Measurements from ENCODE around the gene CMTM7. TPM values are rescaled to one million over a fixed set of nuclear protein-coding genes. Genes with fewer than 3 reads are reported as not detected.
A peak's percentile ranks its signal among the peaks of the same experiment; 100 is the strongest.

CMTM7 gene
- total RNA-seq, 3 donors from 2014 or later (not counting 1 experiment from before 2014, with no cell fraction given): 4.1 to 16.7 (median 12.8) TPM

DNA sequence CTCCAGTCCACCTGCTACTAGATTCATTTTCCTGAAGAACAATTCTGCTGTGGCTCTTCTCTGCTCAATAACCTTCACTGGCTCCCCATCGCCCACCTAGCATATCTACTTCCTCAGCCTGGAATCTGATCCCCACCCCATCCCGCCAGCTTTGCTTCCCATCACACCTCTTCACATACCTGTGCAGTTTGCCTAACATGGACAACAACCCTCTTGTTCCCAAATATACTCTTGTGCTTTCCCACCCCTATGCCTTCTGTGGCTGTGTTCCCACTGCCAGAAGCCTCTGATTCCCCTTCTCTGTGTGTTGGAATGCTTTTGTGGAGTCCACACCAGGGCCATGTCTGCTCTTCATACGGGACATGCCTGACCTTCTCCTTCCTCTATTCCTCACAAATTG, 29.5 kb downstream of the CMTM7 start:
- Mint-ChIP-seq H3K4me1 (peaks cover 30 to 54% of the 10 kb centered on the region in 2 donors), H3K4me3 (no peak overlapping the region), H3K27me3 (ENCODE audit: low read depth in 2 of 2) (no peaks in the 10 kb centered on the region), H3K9me3 (no peaks in the 10 kb centered on the region), H3K36me3 (no peaks in the 10 kb centered on the region), H3K27ac (peak overlapping the region; percentile 46 to 71)
- Histone ChIP-seq H3K4me3 (ENCODE audit: low read length) (no peak overlapping the region), H3K27me3 (ENCODE audit: control insufficient read depth, insufficient read depth, low read length) (no peaks in the 10 kb centered on the region), H3K4me1 (ENCODE audit: control insufficient read depth, insufficient read depth, low read length) (peaks cover 44% of the 10 kb centered on the region), H3K9me3 (ENCODE audit: control insufficient read depth, insufficient read depth, low read length) (no peaks in the 10 kb centered on the region), H3K27ac (ENCODE audit: low read length) (peak overlapping the region; percentile 45), H3K36me3 (ENCODE audit: control insufficient read depth, insufficient read depth, low read length) (no peaks in the 10 kb centered on the region)
- TF ChIP-seq, protein P1, sequence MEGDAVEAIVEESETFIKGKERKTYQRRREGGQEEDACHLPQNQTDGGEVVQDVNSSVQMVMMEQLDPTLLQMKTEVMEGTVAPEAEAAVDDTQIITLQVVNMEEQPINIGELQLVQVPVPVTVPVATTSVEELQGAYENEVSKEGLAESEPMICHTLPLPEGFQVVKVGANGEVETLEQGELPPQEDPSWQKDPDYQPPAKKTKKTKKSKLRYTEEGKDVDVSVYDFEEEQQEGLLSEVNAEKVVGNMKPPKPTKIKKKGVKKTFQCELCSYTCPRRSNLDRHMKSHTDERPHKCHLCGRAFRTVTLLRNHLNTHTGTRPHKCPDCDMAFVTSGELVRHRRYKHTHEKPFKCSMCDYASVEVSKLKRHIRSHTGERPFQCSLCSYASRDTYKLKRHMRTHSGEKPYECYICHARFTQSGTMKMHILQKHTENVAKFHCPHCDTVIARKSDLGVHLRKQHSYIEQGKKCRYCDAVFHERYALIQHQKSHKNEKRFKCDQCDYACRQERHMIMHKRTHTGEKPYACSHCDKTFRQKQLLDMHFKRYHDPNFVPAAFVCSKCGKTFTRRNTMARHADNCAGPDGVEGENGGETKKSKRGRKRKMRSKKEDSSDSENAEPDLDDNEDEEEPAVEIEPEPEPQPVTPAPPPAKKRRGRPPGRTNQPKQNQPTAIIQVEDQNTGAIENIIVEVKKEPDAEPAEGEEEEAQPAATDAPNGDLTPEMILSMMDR (IDR thresholded peaks at IDR 0.05): no peak
- 90% methylated on average over 3 of the region's 3 CpGs for WGBS (ENCODE audit: insufficient coverage)
- ATAC-seq (no peak), DNase-seq (no peak)
- intact Hi-C loops (cut with micrococcal nuclease): no loop called here

DNA sequence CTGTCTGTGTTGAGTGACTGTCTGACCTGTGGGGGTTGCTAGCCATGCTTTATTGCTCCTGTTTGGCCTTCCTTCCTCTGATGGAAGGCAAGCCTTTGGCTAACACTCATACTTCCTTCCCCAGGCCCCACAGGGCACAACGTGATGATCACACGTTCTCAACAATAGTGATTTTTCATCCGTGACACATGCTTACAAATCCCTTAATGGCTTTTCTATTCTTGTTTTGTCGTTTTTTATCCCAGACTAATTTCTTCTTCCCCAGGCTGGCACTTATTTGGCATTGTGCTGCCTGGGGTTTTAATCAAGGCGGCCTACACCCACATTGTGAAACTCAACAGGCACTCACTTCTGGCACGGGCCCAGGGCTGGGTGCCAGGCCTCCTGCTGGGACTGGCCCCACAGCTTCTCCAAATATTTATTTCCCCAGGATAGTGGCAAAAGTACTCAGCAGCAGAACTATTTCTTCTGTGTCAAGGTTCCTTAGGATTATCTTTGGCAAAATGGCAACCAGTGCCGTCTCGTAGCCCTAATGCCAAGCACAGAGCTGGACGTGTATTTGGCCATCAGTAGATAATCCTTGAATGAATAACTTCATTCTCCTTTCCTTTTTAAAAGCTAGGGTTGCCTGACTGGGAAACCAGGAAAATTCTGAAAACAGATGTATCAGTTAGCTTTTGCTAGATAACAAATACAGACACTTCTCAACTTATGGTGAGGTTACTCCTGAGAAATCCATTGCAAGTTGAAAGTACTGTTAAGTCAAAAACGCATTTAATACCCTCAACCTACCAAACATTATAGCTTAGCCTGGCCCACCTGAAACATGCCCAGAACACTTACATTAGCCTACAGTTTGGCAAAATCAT, 30.6 kb downstream of the CMTM7 start:
- no peaks in the 10 kb centered on the region for H3K9me3 Mint-ChIP-seq
- Histone ChIP-seq H3K4me1 (ENCODE audit: control insufficient read depth, insufficient read depth, low read length) (peaks cover 48% of the 10 kb centered on the region), H3K4me3 (ENCODE audit: low read length) (no peak overlapping the region), H3K27me3 (ENCODE audit: control insufficient read depth, insufficient read depth, low read length) (no peaks in the 10 kb centered on the region), H3K27ac (ENCODE audit: low read length) (no peak overlapping the region), H3K9me3 (ENCODE audit: control insufficient read depth, insufficient read depth, low read length) (no peaks in the 10 kb centered on the region), H3K36me3 (ENCODE audit: control insufficient read depth, insufficient read depth, low read length) (no peaks in the 10 kb centered on the region)
- TF ChIP-seq, protein P1 (IDR thresholded peaks at IDR 0.05): no peak
- DNase-seq (no peak), ATAC-seq (no peak)
- H3K36me3 Mint-ChIP-seq: no peaks in the 10 kb centered on the region
- 69% methylated on average over 9 of the region's 10 CpGs for WGBS (ENCODE audit: insufficient coverage)
- no peaks in the 10 kb centered on the region for H3K27me3 Mint-ChIP-seq (ENCODE audit: low read depth in 2 of 2)
- intact Hi-C loops (cut with micrococcal nuclease): no loop called here
- no peak overlapping the region for H3K4me3 Mint-ChIP-seq
- peaks cover 30 to 63% of the 10 kb centered on the region in 2 donors for H3K4me1 Mint-ChIP-seq
- no peak overlapping the region for H3K27ac Mint-ChIP-seq

DNA sequence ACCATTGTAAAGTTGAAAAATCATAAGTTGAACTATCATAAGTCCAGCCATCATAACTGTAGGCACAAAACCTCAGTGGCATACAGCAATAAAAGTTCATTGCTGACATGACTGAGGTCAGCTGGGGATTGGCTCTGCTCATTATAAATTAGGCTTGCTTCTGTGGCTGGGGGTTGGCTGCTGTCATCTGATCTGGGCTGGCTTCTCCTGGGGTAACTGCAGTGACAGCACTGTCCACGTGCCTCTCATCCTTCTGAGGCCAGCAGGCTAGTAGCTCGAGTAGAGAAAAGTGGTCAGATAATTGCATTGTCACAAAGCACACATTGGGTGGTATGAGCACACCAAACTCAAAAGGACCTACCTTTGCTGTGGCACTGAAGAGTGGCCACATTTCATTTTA, 31.3 kb downstream of the CMTM7 start:
- peak overlapping the region in 1 of 2 donors; percentile 60 for H3K27ac Mint-ChIP-seq
- ATAC-seq: no peak
- no peak overlapping the region for H3K27ac ChIP-seq (ENCODE audit: low read length)
- H3K4me1 ChIP-seq (ENCODE audit: control insufficient read depth, insufficient read depth, low read length): peaks cover 55% of the 10 kb centered on the region
- DNase-seq: no peak
- WGBS (ENCODE audit: insufficient coverage): 70% methylated on average over 2 of the region's 2 CpGs
- TF ChIP-seq, protein P1 (IDR thresholded peaks at IDR 0.05): no peak
- H3K4me3 Mint-ChIP-seq: no peak overlapping the region
- H3K27me3 Mint-ChIP-seq (ENCODE audit: low read depth in 2 of 2): no peaks in the 10 kb centered on the region
- H3K9me3 Mint-ChIP-seq: no peaks in the 10 kb centered on the region
- peaks cover 37 to 70% of the 10 kb centered on the region in 2 donors for H3K4me1 Mint-ChIP-seq
- no peaks in the 10 kb centered on the region for H3K9me3 ChIP-seq (ENCODE audit: control insufficient read depth, insufficient read depth, low read length)
- H3K4me3 ChIP-seq (ENCODE audit: low read length): no peak overlapping the region
- H3K36me3 Mint-ChIP-seq: no peaks in the 10 kb centered on the region
- intact Hi-C loops (cut with micrococcal nuclease): no loop called here
- H3K36me3 ChIP-seq (ENCODE audit: control insufficient read depth, insufficient read depth, low read length): no peaks in the 10 kb centered on the region
- H3K27me3 ChIP-seq (ENCODE audit: control insufficient read depth, insufficient read depth, low read length): no peaks in the 10 kb centered on the region

All from natural killer cell (primary cell).